HG03135 (cell line): ENCODE measurements around the gene MACROD1.

Source experiments
- ATAC-seq: cut with Tn5 transposase; IDR thresholded peaks from one replicate; pipeline ENCODE4 v1.9.1; 2021; ENCODE audit warnings: mild to moderate bottlenecking, moderate library complexity; ENCODE audit not compliant: unreplicated experiment

Gene MACROD1

GRCh38 chr11:64152841-64153691 is 12.8 kb downstream of the MACROD1 start:
- ATAC-seq: no peak

- no peak for ATAC-seq
Measured at GRCh38 chr11:64151337-64151736, 14.6 kb downstream of the MACROD1 start.

DNA sequence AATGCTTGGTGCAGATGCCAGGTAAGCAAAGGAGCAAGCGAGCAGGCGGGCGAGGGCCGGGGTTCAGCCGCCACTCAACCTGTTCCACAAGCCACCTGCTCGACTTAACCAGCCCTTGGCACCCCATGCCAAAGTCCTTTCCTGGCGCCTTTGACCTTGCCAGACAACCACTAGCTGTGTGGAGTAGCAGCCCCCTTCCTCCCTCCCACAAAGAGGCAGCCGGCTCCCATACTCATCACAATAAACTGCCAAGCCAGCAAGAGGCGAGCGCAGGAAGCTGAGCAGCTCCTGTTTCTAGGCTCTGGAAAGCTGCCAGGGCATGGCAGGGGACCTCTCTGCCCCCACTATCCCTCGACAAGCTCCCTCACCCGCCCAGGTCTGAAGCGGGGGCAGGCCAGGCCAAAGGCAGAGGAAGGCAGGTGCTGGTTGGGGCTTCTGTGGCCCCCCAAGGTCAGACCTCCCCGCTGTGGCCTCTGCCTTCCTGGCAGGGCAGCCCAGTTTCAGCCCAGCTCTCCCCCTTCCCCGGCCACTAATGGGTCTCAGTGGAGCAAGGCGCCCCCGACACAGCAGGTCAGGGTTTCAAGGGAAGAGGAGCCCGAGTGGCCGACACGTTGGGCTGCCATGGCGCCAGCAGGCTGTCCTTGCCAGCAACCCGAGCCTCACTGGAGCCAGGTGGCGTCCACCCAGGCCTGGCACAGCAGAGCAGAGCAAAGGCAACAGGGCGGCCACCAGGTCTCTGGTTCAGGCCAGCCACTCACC is 15.3 kb downstream of the MACROD1 start:
- no peak for ATAC-seq

GRCh38 chr11:64150051-64150450 is 15.9 kb downstream of the MACROD1 start:
- no peak for ATAC-seq

- no peak for ATAC-seq
Measured at GRCh38 chr11:64148917-64149617, 16.8 kb downstream of the MACROD1 start.

DNA sequence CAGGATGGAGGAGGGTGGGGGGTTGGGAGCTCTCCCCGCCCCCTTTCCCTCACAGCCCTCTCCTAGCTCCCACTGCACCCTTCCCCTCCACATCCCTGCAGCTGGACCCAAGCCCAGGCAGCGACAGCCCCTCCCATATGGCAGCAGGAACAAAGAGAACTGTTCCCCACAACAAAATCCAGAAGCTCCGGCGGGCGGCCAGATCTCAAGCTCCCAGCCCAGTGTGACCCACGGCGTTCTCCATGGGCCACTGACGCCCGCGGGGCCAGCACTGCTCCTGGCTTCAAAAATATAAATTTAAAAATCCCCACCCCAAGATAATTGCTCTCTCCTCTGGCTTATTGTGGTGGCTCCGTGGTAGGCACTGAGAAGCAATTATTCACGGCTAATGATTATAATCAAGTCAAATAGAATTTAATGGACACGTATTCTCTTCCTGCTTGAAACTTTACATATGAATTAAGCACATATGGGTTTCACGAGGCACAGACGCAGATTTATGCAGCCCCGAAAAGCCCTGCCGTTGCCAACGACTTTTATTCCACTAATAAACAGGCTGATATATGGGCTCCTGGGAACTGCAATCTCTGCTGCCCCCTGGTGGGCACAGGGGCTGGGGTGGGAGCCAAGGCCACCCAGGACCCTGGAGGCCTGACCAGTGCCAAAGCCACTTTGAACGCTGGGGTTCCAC is 17.5 kb downstream of the MACROD1 start:
- ATAC-seq: no peak

DNA sequence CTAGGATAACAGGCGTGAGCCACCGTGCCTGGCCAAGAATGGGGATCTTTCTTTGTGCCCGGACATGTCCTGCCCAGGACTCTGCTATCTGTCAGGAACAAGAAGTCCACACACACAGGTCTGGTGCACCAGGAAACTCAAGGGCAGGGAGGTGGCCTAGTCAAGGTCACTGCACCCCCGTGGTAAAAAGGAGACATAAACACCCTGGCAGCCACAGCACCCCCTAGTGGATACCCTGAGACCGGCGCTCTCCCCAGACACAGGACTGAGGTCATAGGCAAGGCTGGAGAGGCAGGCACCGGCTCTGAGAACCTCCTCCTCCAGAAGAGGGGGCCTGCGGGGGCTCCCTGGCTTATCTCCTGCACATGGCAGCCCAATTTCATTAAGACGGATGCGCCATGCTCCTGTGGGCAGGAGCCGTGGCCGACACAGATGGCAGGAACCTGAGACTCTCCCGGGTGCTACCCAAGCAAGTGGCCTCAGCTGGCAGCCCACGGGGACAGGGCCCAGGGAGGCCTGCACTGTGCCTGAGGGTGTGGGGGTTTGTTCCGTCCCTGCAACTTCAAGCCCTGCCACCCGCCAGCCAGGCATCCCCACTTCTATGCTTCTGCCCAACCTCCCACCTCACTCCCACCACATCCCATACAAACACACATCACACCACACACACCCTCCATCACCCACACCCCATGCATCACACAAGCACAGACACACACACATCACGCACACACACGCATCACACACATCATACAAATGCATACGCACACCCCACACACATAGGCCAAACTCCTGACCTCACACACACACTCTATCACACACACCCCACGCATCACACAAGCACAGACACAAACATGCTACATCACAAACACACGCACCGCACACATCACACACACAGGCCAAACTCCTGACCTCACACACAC is 19.6 kb downstream of the MACROD1 start:
- no peak for ATAC-seq

DNA sequence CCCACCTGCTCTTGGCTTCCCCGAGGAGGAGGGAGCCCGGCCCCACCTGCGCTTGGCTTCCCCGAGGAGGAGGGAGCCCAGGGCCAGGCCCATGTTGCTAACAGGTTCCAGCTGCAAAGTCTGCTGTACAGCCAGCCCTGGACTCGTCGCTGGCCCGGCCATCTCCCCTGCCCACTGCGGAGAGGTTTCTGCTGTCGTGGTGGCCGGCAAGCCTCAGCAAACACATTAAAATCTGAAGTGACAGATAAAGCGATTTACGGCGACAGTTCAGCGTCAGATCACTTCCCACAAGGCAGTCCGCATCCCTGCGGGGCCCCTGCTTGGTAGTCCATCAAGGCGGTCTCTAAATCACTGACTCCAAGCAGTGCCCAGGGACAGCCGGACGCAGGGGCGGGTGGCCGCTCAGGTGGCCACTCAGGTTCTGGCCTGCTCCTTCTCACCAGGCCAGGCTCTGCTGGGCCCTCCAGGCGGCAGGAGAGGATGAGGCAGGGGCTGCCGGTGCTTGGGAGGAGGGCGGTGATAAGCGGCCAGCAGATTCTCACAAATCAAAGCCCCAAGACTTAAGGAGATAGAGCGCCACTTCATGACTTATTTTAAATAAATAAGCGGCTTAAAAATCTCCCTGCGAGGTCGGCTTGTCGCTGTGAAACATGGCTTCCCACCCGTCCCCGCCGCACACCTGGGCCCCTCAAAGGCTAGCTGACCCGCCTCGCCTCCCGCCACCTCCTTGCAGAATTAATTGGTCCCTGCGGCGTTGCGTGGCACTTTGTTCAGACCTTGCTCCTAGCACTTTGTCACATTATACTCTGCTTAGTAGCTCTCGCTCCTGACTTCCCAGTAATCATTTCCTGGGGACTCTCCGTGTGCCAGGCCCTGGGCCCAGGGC is 21.1 kb downstream of the MACROD1 start:
- ATAC-seq: no peak

GRCh38 chr11:64141081-64141783 is 24.7 kb downstream of the MACROD1 start:
- no peak for ATAC-seq

DNA sequence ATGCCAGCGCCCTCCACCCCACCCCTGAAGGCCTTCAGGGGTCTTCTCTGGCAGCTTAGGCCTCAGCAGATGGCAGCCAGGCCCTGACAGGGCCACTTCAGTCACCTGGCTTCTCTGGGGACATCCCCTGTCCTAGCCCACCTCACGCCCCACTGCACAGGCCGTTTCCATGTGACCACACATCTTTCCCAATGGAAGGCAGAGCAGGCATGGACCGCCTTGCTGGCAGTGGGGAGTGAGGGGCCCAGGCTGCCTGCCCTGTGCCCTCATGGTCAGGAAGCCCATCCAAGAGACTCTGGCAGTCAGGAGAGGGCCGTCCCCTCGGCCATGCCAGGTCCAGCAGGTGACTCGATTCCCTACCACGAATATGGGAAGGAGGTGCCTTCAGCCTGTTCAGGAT is 25.8 kb downstream of the MACROD1 start:
- no peak for ATAC-seq

GRCh38 chr11:64139049-64139448 is 26.9 kb downstream of the MACROD1 start:
- ATAC-seq: no peak

- ATAC-seq: no peak
Measured at GRCh38 chr11:64138398-64138797, 27.5 kb downstream of the MACROD1 start.

- no peak for ATAC-seq
Measured at GRCh38 chr11:64136765-64137441, 29.0 kb downstream of the MACROD1 start.

DNA sequence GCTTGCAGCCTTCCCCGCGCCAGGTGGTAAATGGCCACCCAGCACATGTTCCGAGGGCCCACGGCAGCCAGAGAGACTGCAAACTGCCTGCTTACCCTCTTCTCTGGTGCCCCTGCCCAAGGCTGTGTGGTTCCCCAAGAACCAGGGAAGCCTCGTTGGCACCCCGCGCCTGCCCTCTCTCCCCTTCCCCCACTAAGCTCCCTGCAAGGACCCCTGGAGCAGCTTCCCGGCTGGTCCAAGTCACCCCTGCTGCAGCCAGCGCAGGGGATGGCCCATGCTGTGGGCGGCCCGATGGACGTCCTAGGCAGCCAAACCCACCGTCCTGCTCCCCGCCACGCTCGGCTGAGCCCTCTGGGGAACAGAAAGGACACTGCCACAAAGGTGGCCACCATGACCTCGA is 30.2 kb downstream of the MACROD1 start:
- ATAC-seq: no peak

- no peak for ATAC-seq
Measured at GRCh38 chr11:64134963-64135362, 30.9 kb downstream of the MACROD1 start.

GRCh38 chr11:64132982-64133705 is 32.8 kb downstream of the MACROD1 start:
- no peak for ATAC-seq

DNA sequence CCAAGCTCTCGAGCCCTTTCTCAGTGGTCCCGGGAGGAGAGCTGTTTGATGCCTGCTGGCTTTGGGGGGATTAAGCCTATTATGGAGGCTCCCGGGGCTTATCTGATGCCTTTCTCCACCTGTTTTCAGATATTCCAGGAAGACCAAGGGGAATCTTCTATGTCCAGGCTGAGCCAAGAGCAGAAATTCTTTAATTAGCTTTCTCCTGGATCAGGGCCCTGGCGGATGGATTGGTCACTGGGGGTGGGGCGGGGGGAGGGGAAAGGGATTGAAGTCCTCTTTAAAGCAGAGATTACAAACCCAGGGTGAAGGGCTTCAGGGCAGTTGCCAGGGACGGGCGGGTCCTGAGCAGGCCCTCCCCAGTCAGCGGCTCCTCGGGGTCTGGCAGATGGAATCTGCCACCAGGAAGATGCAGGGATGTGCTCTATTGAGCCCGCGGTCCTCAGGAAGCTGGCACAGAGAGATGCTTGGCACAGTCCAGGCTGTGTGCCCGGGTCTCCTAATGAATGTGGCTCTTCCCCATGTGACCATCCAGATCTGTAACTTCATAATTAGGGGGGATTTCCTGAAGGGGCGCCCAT is 33.6 kb downstream of the MACROD1 start:
- no peak for ATAC-seq
